GM23338 (cell line): Measurements from ENCODE around the gene MSANTD1. TPM values are rescaled to one million over a fixed set of nuclear protein-coding genes. Genes with fewer than 3 reads are reported as not detected.

Experiments
- ATAC-seq: fragments of 200-7000 bp; cut with Tn5 transposase; 3 replicates; pipeline ENCODE4 v1.9.1; 2020
- DNase-seq: peaks from one replicate; pipeline ENCODE4 v3.0.0-alpha.2; 2015; ENCODE audit warnings: low spot score
- H2AFZ ChIP-seq: fragments of 200-600 bp; sonication (generic); 2 replicates; pipeline ENCODE4 v1.8.0; 2016; ENCODE audit warnings: antibody characterized with exemption, mild to moderate bottlenecking, moderate library complexity
- H3F3A ChIP-seq: fragments of 200-600 bp; sonication (generic); replicated peaks from 2 replicates; pipeline ENCODE4 v1.8.0; 2017; ENCODE audit warnings: antibody characterized with exemption, mixed run types, low read depth
- H3K27ac ChIP-seq: fragments of 200-600 bp; sonication (generic); 2 replicates; pipeline ENCODE4 v1.6.1; 2016; ENCODE audit warnings: low read depth
- H3K27me3 ChIP-seq: fragments of 200-600 bp; sonication (generic); 2 replicates; pipeline ENCODE4 v1.8.0; 2016; ENCODE audit warnings: mild to moderate bottlenecking, mixed run types, moderate library complexity; ENCODE audit not compliant: insufficient read depth
- H3K36me3 ChIP-seq: fragments of 200-600 bp; sonication (generic); 2 replicates; pipeline ENCODE4 v1.8.0; 2016; ENCODE audit warnings: mild to moderate bottlenecking; ENCODE audit not compliant: insufficient read depth
- H3K4me1 ChIP-seq: fragments of 200-600 bp; sonication (generic); 2 replicates; pipeline ENCODE4 v1.8.0; 2016; ENCODE audit warnings: mild to moderate bottlenecking, moderate library complexity; ENCODE audit not compliant: insufficient read depth
- H3K4me2 ChIP-seq: fragments of 200-600 bp; sonication (generic); 2 replicates; pipeline ENCODE4 v1.7.1; 2017; ENCODE audit warnings: mixed run types
- H3K4me3 ChIP-seq: fragments of 200-600 bp; sonication (generic); 2 replicates; pipeline ENCODE4 v1.6.1; 2016; ENCODE audit warnings: mixed run types
- H3K79me2 ChIP-seq: fragments of 200-600 bp; sonication (generic); replicated peaks from 2 replicates; pipeline ENCODE4 v1.8.0; 2017; ENCODE audit warnings: mild to moderate bottlenecking; ENCODE audit not compliant: insufficient read depth
- H3K9me2 ChIP-seq: fragments of 200-600 bp; sonication (generic); 2 replicates; pipeline ENCODE4 v1.8.0; 2017; ENCODE audit not compliant: insufficient read depth
- H4K20me1 ChIP-seq: fragments of 200-600 bp; sonication (generic); replicated peaks from 2 replicates; pipeline ENCODE4 v1.8.0; 2017; ENCODE audit warnings: mild to moderate bottlenecking; ENCODE audit not compliant: insufficient read depth
- H3K27ac Mint-ChIP-seq: 2 replicates; pipeline ENCODE4 v1.8.0; 2020; ENCODE audit warnings: inconsistent platforms, mild to moderate bottlenecking, moderate library complexity, mixed read lengths
- H3K27me3 Mint-ChIP-seq: 3 replicates; pipeline ENCODE4 v1.8.0; 2022; ENCODE audit warnings: low read depth, mild to moderate bottlenecking, moderate library complexity, mixed read lengths, inconsistent platforms; ENCODE audit not compliant: insufficient read depth, poor library complexity
- H3K36me3 Mint-ChIP-seq: 3 replicates; pipeline ENCODE4 v1.8.0; 2021; ENCODE audit warnings: low read depth, mild to moderate bottlenecking, inconsistent platforms, moderate library complexity, mixed read lengths
- H3K4me1 Mint-ChIP-seq: 3 replicates; pipeline ENCODE4 v1.8.0; 2020; ENCODE audit warnings: mild to moderate bottlenecking, inconsistent platforms, mixed read lengths
- H3K4me3 Mint-ChIP-seq: 3 replicates; pipeline ENCODE4 v1.8.0; 2021; ENCODE audit warnings: moderate library complexity, mild to moderate bottlenecking, inconsistent platforms, mixed read lengths
- H3K9me3 Mint-ChIP-seq: 3 replicates; pipeline ENCODE4 v1.8.0; 2020; ENCODE audit warnings: moderate library complexity, mild to moderate bottlenecking, inconsistent platforms, mixed read lengths
- CREB1 ChIP-seq: fragments of 250-450 bp; sonication (Bioruptor Pico); IDR thresholded peaks from 2 replicates; pipeline ENCODE4 v1.5.0; 2020; ENCODE audit warnings: low read depth, mild to moderate bottlenecking, moderate library complexity
- CTCF ChIP-seq, 2 experiments: fragments of 200-600 bp in 1 of 2; sonication (generic) in 1 of 2; conservative IDR thresholded peaks; 2 replicates each; pipeline versions ENCODE4 v1.5.1 to v1.6.1; 2016 to 2017; ENCODE audit warnings: antibody characterized with exemption in 2 of 2, low read depth in 2 of 2, mild to moderate bottlenecking in 2 of 2, moderate library complexity in 1 of 2
- EZH2phosphoT487 ChIP-seq: fragments of 200-600 bp; sonication (generic); IDR thresholded peaks from one replicate; pipeline ENCODE4 v1.8.1; 2018; ENCODE audit warnings: antibody characterized with exemption; ENCODE audit not compliant: unreplicated experiment
- JUNB ChIP-seq: IDR thresholded peaks from one replicate; pipeline ENCODE4 v1.6.1; 2016; ENCODE audit warnings: antibody characterized with exemption; ENCODE audit not compliant: unreplicated experiment
- NANOG ChIP-seq: IDR thresholded peaks from 2 replicates; pipeline ENCODE4 v1.6.1; 2016; ENCODE audit warnings: antibody characterized with exemption, borderline replicate concordance
- ZNF114 ChIP-seq: fragments of 250-450 bp; sonication (Bioruptor Pico); IDR thresholded peaks from 2 replicates; pipeline ENCODE4 v1.5.0; 2020; ENCODE audit warnings: mild to moderate bottlenecking, moderate library complexity
- polyA plus RNA-seq: library from polyadenylated mRNA; unstranded; fragments of >200 nt; fragmentation: Nextera tagmentation; extraction: Ambion mirVana; gene quantifications from 2 replicates; pipeline ENCODE4 v1.2.1, GENCODE V29; 2016
- total RNA-seq: library from RNA; depleted of rRNA; stranded (reverse); fragments of >200 nt; shearing (Covaris generic); gene quantifications from 2 replicates; pipeline ENCODE4 v1.2.3, GENCODE V29; 2014
- TF ChIP-seq, protein P1 (sequence below): fragments of 250-450 bp; sonication (Bioruptor Pico); IDR thresholded peaks from 2 replicates; pipeline ENCODE4 v1.5.0; 2020; ENCODE audit warnings: mild to moderate bottlenecking, moderate library complexity

The MSANTD1 gene
- total and polyA plus RNA-seq, 2 experiments from 2014 or later = 0.29 to 1.0 TPM

DNA sequence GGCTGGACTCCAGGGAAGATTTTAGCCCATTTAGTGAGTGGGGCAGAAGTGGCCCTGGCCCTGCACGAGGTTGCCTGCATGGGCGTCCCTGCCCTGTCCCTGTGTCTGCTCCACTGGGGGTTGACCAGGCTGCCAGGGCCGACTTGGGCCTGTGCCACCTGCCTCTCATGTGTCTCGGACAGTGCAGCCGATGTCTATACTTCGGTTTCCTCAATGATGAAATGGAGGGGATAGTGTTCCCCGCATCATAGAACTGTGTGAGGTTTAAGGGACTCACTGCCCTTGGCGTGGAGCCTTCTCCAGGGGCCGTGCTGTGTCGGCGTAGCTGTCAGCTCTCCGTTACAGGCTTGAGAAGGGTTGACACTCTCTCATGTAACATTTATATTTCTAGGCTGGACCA is 27.0 kb upstream of the MSANTD1 start:
- H3K9me2 ChIP-seq = no peaks in the 10 kb centered on the region
- no peaks in the 10 kb centered on the region for H3K27me3 ChIP-seq
- Mint-ChIP-seq H3K4me1 (no peaks in the 10 kb centered on the region), H3K27ac (no peak overlapping the region), H3K4me3 (no peak overlapping the region), H3K36me3 (peaks cover 55% of the 10 kb centered on the region), H3K9me3 (no peaks in the 10 kb centered on the region), H3K27me3 (peaks cover 6% of the 10 kb centered on the region)
- H4K20me1 ChIP-seq = peaks cover 7% of the 10 kb centered on the region
- no peak for TF ChIP-seq ZNF114
- no peak for TF ChIP-seq JUNB
- TF ChIP-seq, protein P1, sequence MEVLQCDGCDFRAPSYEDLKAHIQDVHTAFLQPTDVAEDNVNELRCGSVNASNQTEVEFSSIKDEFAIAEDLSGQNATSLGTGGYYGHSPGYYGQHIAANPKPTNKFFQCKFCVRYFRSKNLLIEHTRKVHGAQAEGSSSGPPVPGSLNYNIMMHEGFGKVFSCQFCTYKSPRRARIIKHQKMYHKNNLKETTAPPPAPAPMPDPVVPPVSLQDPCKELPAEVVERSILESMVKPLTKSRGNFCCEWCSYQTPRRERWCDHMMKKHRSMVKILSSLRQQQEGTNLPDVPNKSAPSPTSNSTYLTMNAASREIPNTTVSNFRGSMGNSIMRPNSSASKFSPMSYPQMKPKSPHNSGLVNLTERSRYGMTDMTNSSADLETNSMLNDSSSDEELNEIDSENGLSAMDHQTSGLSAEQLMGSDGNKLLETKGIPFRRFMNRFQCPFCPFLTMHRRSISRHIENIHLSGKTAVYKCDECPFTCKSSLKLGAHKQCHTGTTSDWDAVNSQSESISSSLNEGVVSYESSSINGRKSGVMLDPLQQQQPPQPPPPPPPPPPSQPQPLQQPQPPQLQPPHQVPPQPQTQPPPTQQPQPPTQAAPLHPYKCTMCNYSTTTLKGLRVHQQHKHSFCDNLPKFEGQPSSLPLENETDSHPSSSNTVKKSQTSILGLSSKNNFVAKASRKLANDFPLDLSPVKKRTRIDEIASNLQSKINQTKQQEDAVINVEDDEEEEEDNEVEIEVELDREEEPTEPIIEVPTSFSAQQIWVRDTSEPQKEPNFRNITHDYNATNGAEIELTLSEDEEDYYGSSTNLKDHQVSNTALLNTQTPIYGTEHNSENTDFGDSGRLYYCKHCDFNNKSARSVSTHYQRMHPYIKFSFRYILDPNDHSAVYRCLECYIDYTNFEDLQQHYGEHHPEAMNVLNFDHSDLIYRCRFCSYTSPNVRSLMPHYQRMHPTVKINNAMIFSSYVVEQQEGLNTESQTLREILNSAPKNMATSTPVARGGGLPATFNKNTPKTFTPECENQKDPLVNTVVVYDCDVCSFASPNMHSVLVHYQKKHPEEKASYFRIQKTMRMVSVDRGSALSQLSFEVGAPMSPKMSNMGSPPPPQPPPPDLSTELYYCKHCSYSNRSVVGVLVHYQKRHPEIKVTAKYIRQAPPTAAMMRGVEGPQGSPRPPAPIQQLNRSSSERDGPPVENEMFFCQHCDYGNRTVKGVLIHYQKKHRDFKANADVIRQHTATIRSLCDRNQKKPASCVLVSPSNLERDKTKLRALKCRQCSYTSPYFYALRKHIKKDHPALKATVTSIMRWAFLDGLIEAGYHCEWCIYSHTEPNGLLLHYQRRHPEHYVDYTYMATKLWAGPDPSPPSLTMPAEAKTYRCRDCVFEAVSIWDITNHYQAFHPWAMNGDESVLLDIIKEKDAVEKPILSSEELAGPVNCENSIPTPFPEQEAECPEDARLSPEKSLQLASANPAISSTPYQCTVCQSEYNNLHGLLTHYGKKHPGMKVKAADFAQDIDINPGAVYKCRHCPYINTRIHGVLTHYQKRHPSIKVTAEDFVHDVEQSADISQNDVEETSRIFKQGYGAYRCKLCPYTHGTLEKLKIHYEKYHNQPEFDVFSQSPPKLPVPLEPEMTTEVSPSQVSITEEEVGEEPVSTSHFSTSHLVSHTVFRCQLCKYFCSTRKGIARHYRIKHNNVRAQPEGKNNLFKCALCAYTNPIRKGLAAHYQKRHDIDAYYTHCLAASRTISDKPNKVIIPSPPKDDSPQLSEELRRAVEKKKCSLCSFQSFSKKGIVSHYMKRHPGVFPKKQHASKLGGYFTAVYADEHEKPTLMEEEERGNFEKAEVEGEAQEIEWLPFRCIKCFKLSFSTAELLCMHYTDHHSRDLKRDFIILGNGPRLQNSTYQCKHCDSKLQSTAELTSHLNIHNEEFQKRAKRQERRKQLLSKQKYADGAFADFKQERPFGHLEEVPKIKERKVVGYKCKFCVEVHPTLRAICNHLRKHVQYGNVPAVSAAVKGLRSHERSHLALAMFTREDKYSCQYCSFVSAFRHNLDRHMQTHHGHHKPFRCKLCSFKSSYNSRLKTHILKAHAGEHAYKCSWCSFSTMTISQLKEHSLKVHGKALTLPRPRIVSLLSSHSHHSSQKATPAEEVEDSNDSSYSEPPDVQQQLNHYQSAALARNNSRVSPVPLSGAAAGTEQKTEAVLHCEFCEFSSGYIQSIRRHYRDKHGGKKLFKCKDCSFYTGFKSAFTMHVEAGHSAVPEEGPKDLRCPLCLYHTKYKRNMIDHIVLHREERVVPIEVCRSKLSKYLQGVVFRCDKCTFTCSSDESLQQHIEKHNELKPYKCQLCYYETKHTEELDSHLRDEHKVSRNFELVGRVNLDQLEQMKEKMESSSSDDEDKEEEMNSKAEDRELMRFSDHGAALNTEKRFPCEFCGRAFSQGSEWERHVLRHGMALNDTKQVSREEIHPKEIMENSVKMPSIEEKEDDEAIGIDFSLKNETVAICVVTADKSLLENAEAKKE (CRISPR knock-in tag) = no peak
- TF ChIP-seq CREB1 (CRISPR knock-in tag) = no peak
- no peak for TF ChIP-seq CTCF (conservative IDR thresholded peaks at IDR 0.05; ENCODE audit: low read depth in 2 of 2)
- no peak for TF ChIP-seq NANOG
- no peak for TF ChIP-seq EZH2phosphoT487
- DNase-seq (no peak), ATAC-seq (no peak)
- no peak overlapping the region for H3K27ac ChIP-seq
- H3K4me2 ChIP-seq = no peak overlapping the region
- H3F3A ChIP-seq = no peaks in the 10 kb centered on the region
- peaks cover 12% of the 10 kb centered on the region for H3K36me3 ChIP-seq
- no peaks in the 10 kb centered on the region for H3K79me2 ChIP-seq
- no peak overlapping the region for H3K4me3 ChIP-seq
- H2AFZ ChIP-seq = no peak overlapping the region
- H3K4me1 ChIP-seq = no peaks in the 10 kb centered on the region
